ENCODE data around the gene VILL. TPM values are rescaled to one million over a fixed set of nuclear protein-coding genes. Genes with fewer than 3 reads are reported as not detected.

VILL gene
- 7.1 and 8.2 TPM in 2 replicates for total RNA-seq (2014; rRNA removed; shearing (Covaris generic))

- in situ Hi-C loops (cut with HindIII; ENCODE audit: low sequenced_read_pairs) = no loop called here
- DNase-seq (ENCODE audit: low spot score) = no peak
Measured at GRCh38 chr3:37990527-37990926, at the start of gene VILL. TSS of gene VILL (plus strand) at chr3:37990786. CDS start at chr3:37993673, 2,887 bp downstream.

- no peak for DNase-seq (ENCODE audit: low spot score)
- in situ Hi-C loops (cut with HindIII; ENCODE audit: low sequenced_read_pairs) = no loop called here
Measured at GRCh38 chr3:37941608-37942508, 48.7 kb upstream of the VILL start.

- in situ Hi-C loops (cut with HindIII; ENCODE audit: low sequenced_read_pairs) = no loop called here
- DNase-seq (ENCODE audit: low spot score) = no peak
Measured at GRCh38 chr3:37942646-37943045, 47.9 kb upstream of the VILL start.

- DNase-seq (ENCODE audit: low spot score) = no peak
- in situ Hi-C loops (cut with HindIII; ENCODE audit: low sequenced_read_pairs) = no loop called here
Measured at GRCh38 chr3:37943126-37943525, 47.5 kb upstream of the VILL start.

- DNase-seq (ENCODE audit: low spot score) = no peak
- in situ Hi-C loops (cut with HindIII; ENCODE audit: low sequenced_read_pairs) = no loop called here
Measured at GRCh38 chr3:37943631-37944314, 46.8 kb upstream of the VILL start.

- DNase-seq (ENCODE audit: low spot score) = no peak
- in situ Hi-C loops (cut with HindIII; ENCODE audit: low sequenced_read_pairs) = no loop called here
Measured at GRCh38 chr3:37944391-37944842, 46.2 kb upstream of the VILL start.

- no peak for DNase-seq (ENCODE audit: low spot score)
- in situ Hi-C loops (cut with HindIII; ENCODE audit: low sequenced_read_pairs) = no loop called here
Measured at GRCh38 chr3:37945156-37945806, 45.3 kb upstream of the VILL start.

GRCh38 chr3:37945807-37946530 is 44.6 kb upstream of the VILL start:
- in situ Hi-C loops (cut with HindIII; ENCODE audit: low sequenced_read_pairs) = no loop called here

GRCh38 chr3:37946531-37946889 is 44.1 kb upstream of the VILL start:
- no peak for DNase-seq (ENCODE audit: low spot score)
- in situ Hi-C loops (cut with HindIII; ENCODE audit: low sequenced_read_pairs) = no loop called here

More at GRCh38 chr3:37945807-37946530, 44.6 kb upstream of the VILL start:
- DNase-seq (ENCODE audit: low spot score) = peak; percentile 68

- DNase-seq (ENCODE audit: low spot score) = no peak
- in situ Hi-C loops (cut with HindIII; ENCODE audit: low sequenced_read_pairs) = no loop called here
Measured at GRCh38 chr3:37949866-37950265, 40.7 kb upstream of the VILL start.

GRCh38 chr3:37952564-37952963 is 38.0 kb upstream of the VILL start:
- in situ Hi-C loops (cut with HindIII; ENCODE audit: low sequenced_read_pairs) = no loop called here
- DNase-seq (ENCODE audit: low spot score) = no peak

- in situ Hi-C loops (cut with HindIII; ENCODE audit: low sequenced_read_pairs) = no loop called here
- DNase-seq (ENCODE audit: low spot score) = no peak
Measured at GRCh38 chr3:37953226-37953625, 37.4 kb upstream of the VILL start.

- in situ Hi-C loops (cut with HindIII; ENCODE audit: low sequenced_read_pairs) = no loop called here
- no peak for DNase-seq (ENCODE audit: low spot score)
Measured at GRCh38 chr3:37953707-37954394, 36.7 kb upstream of the VILL start.

- in situ Hi-C loops (cut with HindIII; ENCODE audit: low sequenced_read_pairs) = loop anchor here (5.0 kb wide), 1 partner anchor 68 kb away; no protein-coding TSS in a partner anchor
- no peak for DNase-seq (ENCODE audit: low spot score)
Measured at GRCh38 chr3:37954881-37955280, 35.7 kb upstream of the VILL start.

- in situ Hi-C loops (cut with HindIII; ENCODE audit: low sequenced_read_pairs) = loop anchor here (5.0 kb wide), 1 partner anchor 69 kb away; no protein-coding TSS in a partner anchor
- no peak for DNase-seq (ENCODE audit: low spot score)
Measured at GRCh38 chr3:37955918-37956707, 34.5 kb upstream of the VILL start.

- DNase-seq (ENCODE audit: low spot score) = peak; percentile 60
- in situ Hi-C loops (cut with HindIII; ENCODE audit: low sequenced_read_pairs) = loop anchor here (5.0 kb wide), 1 partner anchor 70 kb away; no protein-coding TSS in a partner anchor
Measured at GRCh38 chr3:37956723-37957538, 33.7 kb upstream of the VILL start.

GRCh38 chr3:37957539-37957936 is 33.0 kb upstream of the VILL start:
- DNase-seq (ENCODE audit: low spot score) = no peak
- in situ Hi-C loops (cut with HindIII; ENCODE audit: low sequenced_read_pairs) = loop anchor here (5.0 kb wide), 1 partner anchor 70 kb away; no protein-coding TSS in a partner anchor
